ENCODE data around the gene PSTPIP1. TPM values are rescaled to one million over a fixed set of nuclear protein-coding genes. Genes with fewer than 3 reads are reported as not detected.

The PSTPIP1 gene
- total and polyA plus RNA-seq, 9 of the 15 experiments (the other 6 are each of a cell fraction or from before 2014, with no cell fraction given), result not detected

DNA sequence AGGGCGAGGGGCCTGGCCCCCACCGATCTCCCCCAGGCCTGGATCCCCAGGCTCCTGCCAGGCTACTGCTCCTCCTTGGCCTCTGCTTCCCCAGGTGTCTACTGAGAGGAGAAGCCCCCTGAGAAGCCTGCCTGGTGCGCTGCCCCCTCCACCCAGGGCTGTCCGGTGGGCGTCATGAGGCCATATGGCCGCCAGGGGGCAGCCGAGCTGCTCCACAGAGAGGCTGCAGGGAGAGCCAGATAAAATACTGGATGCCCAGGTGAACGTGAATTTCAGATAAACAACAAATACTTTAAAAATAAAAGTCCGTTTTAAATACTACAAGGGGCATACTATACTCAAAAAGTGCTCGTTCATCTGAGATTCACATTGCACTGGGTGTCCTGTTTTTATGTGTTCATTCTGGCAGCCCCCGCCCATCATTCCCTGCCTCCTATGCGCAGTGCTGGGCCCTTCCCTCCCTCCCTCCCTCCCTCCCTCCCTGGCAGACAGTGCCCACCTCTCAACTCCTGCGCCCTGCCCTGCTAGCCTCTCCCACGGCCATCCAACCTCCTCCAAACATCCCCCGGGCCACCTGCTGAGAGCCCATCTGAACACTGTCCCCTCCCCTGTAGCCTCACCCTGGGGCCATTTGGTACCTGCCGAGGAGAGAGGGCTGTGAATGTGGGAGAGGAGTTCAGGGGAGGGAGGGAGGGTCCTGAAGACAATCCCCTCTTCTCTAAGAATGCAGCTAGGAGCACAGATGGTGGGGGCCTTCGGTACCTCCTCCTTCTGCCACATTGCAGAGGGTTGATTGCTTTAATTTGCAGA is 29.6 kb downstream of the PSTPIP1 start (continued):
- no peak for TF ChIP-seq ZNF592 (IDR thresholded peaks at IDR 0.05)
- TF ChIP-seq, protein P1, sequence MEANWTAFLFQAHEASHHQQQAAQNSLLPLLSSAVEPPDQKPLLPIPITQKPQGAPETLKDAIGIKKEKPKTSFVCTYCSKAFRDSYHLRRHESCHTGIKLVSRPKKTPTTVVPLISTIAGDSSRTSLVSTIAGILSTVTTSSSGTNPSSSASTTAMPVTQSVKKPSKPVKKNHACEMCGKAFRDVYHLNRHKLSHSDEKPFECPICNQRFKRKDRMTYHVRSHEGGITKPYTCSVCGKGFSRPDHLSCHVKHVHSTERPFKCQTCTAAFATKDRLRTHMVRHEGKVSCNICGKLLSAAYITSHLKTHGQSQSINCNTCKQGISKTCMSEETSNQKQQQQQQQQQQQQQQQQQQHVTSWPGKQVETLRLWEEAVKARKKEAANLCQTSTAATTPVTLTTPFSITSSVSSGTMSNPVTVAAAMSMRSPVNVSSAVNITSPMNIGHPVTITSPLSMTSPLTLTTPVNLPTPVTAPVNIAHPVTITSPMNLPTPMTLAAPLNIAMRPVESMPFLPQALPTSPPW (CRISPR knock-in tag; IDR thresholded peaks at IDR 0.05), result peak; percentile 30
- no peak for TF ChIP-seq ZNF584 (CRISPR knock-in tag; IDR thresholded peaks at IDR 0.05; ENCODE audit: low read depth)
- TF ChIP-seq EGR1 (conservative IDR thresholded peaks at IDR 0.05), result 0 out of 2 replicates have a peak, but pooled peaks have one; percentile 7
- TF ChIP-seq EP400 (IDR thresholded peaks at IDR 0.05), result no peak
- peak; percentile 52 for TF ChIP-seq CREM (IDR thresholded peaks at IDR 0.05; ENCODE audit: low read depth)
- TF ChIP-seq SMC3 (conservative IDR thresholded peaks at IDR 0.05; ENCODE audit: insufficient read depth, low read depth, low read length), result peak; percentile 81
- TF ChIP-seq XRCC5 (IDR thresholded peaks at IDR 0.05; ENCODE audit: low read depth, low read length), result 0 out of 2 replicates have a peak, but pooled peaks have one; percentile 45
- TF ChIP-seq GABPB1 (CRISPR knock-in tag; IDR thresholded peaks at IDR 0.05), result no peak
- TF ChIP-seq NCOA6 (IDR thresholded peaks at IDR 0.05), result no peak
- TF ChIP-seq HES1 (IDR thresholded peaks at IDR 0.05; ENCODE audit: low read depth), result no peak
- peak; percentile 37; the same call in 1 of the 2 replicates for TF ChIP-seq RB1 (IDR thresholded peaks at IDR 0.05; ENCODE audit: low read depth)
- no peak for TF ChIP-seq ZBTB7A (IDR thresholded peaks at IDR 0.05; ENCODE audit: borderline replicate concordance, control insufficient read depth, low read depth, low read length)
- TF ChIP-seq MAZ (CRISPR knock-in tag; conservative IDR thresholded peaks at IDR 0.05 in 1 of 2, IDR thresholded peaks at IDR 0.05 in 1 of 2), result peak in 1 of 2 experiments; percentile 50; a peak in 1 of 4 replicates
- TF ChIP-seq DEAF1 (CRISPR knock-in tag; IDR thresholded peaks at IDR 0.05), result 0 out of 2 replicates have a peak, but pooled peaks have one; percentile 16
- TF ChIP-seq HNRNPK (IDR thresholded peaks at IDR 0.05; ENCODE audit: low read depth, low read length, poor library complexity, severe bottlenecking), result no peak
- TF ChIP-seq ZKSCAN3 (CRISPR knock-in tag; IDR thresholded peaks at IDR 0.05), result no peak

All from K562 (cell line).